K562 (cell line): Measurements from ENCODE around the gene ZNF485. TPM values are rescaled to one million over a fixed set of nuclear protein-coding genes. Genes with fewer than 3 reads are reported as not detected.

Experiments
- ATF3 ChIP-seq, 2 experiments: fragments of 450-650 bp in 1 of 2; sonication (generic) in 1 of 2; formaldehyde crosslinking in 1 of 2; IDR thresholded peaks in 1 of 2; conservative IDR thresholded peaks in 1 of 2; 2 replicates each; pipeline versions ENCODE4 v1.6.1 to v1.8.1; 2016 to 2023; ENCODE audit warnings: mild to moderate bottlenecking in 2 of 2, moderate library complexity in 2 of 2, inconsistent platforms in 1 of 2, missing genetic modification reagents in 1 of 2
- CCAR2 ChIP-seq: fragments of 200-400 bp; formaldehyde crosslinking; IDR thresholded peaks from 2 replicates; pipeline ENCODE4 v1.6.1; 2017; ENCODE audit warnings: mild to moderate bottlenecking, low read depth, low read length
- EP300 ChIP-seq: IDR thresholded peaks from 2 replicates; pipeline ENCODE4 v1.6.1; 2012; ENCODE audit warnings: low read length, improper control_type of control experiment
- ERF ChIP-seq: fragments of 450-650 bp; formaldehyde crosslinking; IDR thresholded peaks from 2 replicates; pipeline ENCODE4 v1.4.0; 2020; ENCODE audit warnings: mild to moderate bottlenecking, mixed read lengths
- ESRRB ChIP-seq: fragments of 250-450 bp; sonication (Bioruptor Pico); IDR thresholded peaks from 2 replicates; pipeline ENCODE4 v1.5.0; 2020; ENCODE audit warnings: mild to moderate bottlenecking, moderate library complexity, borderline replicate concordance
- GABPB1 ChIP-seq: sonication (generic); formaldehyde crosslinking; IDR thresholded peaks from 2 replicates; pipeline ENCODE4 v1.8.0; 2022; ENCODE audit warnings: mild to moderate bottlenecking, missing genetic modification reagents
- HDAC3 ChIP-seq: fragments of 450-650 bp; IDR thresholded peaks from 2 replicates; pipeline ENCODE4 v1.6.1; 2018; ENCODE audit warnings: borderline replicate concordance, mild to moderate bottlenecking, moderate library complexity; ENCODE audit not compliant: partially characterized antibody
- KDM4B ChIP-seq, 2 experiments: fragments of 450-650 bp in 1 of 2; sonication (generic) in 1 of 2; IDR thresholded peaks; 2 replicates each; pipeline ENCODE4 v1.6.1; 2016 to 2017; ENCODE audit warnings: borderline replicate concordance in 2 of 2, antibody characterized with exemption in 1 of 2, low read depth in 1 of 2, mild to moderate bottlenecking in 1 of 2
- NUFIP1 ChIP-seq: fragments of 450-650 bp; IDR thresholded peaks from 2 replicates; pipeline ENCODE4 v1.6.1; 2018; ENCODE audit not compliant: partially characterized antibody
- RREB1 ChIP-seq: fragments of 250-450 bp; sonication (Bioruptor Pico); IDR thresholded peaks from 2 replicates; pipeline ENCODE4 v1.4.0; 2020
- TAF1 ChIP-seq: IDR thresholded peaks from 2 replicates; pipeline ENCODE4 v1.6.1; 2011; ENCODE audit warnings: mild to moderate bottlenecking, low read length, moderate library complexity; ENCODE audit not compliant: insufficient read depth, control insufficient read depth, severe bottlenecking; ENCODE audit errors: extremely low read depth
- ZNF133 ChIP-seq: fragments of 250-450 bp; sonication (Bioruptor Pico); IDR thresholded peaks from 2 replicates; pipeline ENCODE4 v1.4.0; 2020; ENCODE audit warnings: mild to moderate bottlenecking
- ZNF280A ChIP-seq: fragments of 450-650 bp; IDR thresholded peaks from 2 replicates; pipeline ENCODE4 v1.6.1; 2018; ENCODE audit warnings: mild to moderate bottlenecking, low read depth; ENCODE audit not compliant: partially characterized antibody
- polyA plus RNA-seq, 8 experiments: library from polyadenylated mRNA; depleted of rRNA in 4 of 8; stranded (reverse) in 5 of 8; unstranded in 3 of 8; fragments of >200 nt; fragmentation: Nextera tagmentation in 2 of 8; fragmentation: Illumina TruSeq in 1 of 8; extraction: Ambion mirVana in 2 of 8; extraction: Trizol in 1 of 8; gene quantifications; 2 replicates each; pipeline versions ENCODE4 v1.2.1 to v1.2.3, GENCODE V29; 2011 to 2014; ENCODE audit warnings: inconsistent platforms in 1 of 8, missing spikeins in 1 of 8
- total RNA-seq, 7 experiments: library from RNA; depleted of rRNA in 6 of 7; stranded (reverse); fragments of >200 nt in 6 of 7; fragmentation: Illumina TruSeq in 2 of 7; extraction: Trizol in 2 of 7; gene quantifications; 2 replicates each; pipeline versions ENCODE4 v1.2.1 to v1.2.3, GENCODE V29; 2011 to 2021; ENCODE audit warnings: low replicate concordance in 1 of 7
- TF ChIP-seq, protein P1 (sequence below): sonication (generic); formaldehyde crosslinking; IDR thresholded peaks from 2 replicates; pipeline ENCODE4 v1.8.0; 2022; ENCODE audit warnings: mild to moderate bottlenecking, missing genetic modification reagents
- TF ChIP-seq, protein P2 (sequence below): fragments of 250-450 bp; sonication (Bioruptor Pico); IDR thresholded peaks from 2 replicates; pipeline ENCODE4 v1.5.0; 2020; ENCODE audit warnings: mild to moderate bottlenecking

Gene ZNF485
- total and polyA plus RNA-seq, 9 of the 15 experiments (the other 6 are each of a cell fraction or from before 2014, with no cell fraction given) = 8.0 to 18.7 (median 11.9) TPM

DNA sequence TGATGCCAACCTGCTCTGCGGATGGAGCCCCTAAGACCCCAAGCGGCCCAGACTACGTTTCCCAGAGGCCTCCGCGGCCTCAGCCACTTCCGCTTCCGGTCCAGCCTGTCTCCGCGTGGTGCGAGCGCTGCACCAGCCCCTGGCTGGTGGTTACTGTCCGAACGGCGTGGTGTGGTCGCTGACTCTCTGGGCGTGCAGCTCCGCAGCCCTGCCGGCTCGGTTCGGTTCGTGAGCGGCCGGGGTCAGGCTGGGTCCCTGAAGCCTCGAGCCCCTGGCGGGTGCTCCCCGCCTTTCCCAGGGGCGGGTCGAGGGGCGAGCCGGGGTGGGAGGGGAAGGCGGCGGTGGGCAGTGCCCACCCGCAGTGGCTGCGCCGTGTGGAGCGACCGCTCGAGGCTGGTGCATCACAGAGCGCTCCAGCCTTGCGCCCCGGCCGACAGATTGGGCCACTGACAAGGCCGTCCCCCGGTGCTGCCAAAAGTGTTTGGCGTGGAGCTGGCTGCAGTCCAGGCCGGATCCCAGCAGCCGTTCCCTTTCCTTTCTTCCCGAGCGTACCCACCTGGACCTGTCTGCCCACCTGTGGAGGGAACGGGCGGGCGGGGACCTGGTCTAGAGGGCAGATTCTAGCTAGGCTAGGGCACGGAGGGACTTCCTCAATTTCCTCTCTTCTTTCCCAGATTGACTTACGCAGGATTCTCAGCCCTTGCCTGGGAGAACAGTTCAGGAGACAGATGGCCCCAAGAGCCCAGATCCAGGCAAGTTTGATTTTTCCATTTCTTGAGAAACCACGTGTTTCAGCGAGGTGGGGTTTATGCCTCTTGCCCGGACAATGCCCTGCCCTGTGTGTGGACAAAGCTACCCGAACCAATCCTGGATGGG, at the start of gene ZNF485 (continued):
- TF ChIP-seq ATF3 (IDR thresholded peaks at IDR 0.05) = no peak
- TF ChIP-seq ATF3 (CRISPR knock-in tag; conservative IDR thresholded peaks at IDR 0.05) = no peak
- TF ChIP-seq, protein P1, sequence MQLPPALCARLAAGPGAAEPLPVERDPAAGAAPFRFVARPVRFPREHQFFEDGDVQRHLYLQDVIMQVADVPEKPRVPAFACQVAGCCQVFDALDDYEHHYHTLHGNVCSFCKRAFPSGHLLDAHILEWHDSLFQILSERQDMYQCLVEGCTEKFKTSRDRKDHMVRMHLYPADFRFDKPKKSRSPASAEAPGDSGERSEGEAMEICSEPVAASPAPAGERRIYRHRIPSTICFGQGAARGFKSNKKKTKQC (CRISPR knock-in tag) = no peak; the same call in 1 of the 2 replicates
- TF ChIP-seq TAF1 = peak; percentile 53
- TF ChIP-seq ZNF280A = no peak
- TF ChIP-seq HDAC3 = no peak
- no peak for TF ChIP-seq EP300
- no peak for TF ChIP-seq ERF (CRISPR knock-in tag)
- TF ChIP-seq NUFIP1 = no peak
- TF ChIP-seq, protein P2, sequence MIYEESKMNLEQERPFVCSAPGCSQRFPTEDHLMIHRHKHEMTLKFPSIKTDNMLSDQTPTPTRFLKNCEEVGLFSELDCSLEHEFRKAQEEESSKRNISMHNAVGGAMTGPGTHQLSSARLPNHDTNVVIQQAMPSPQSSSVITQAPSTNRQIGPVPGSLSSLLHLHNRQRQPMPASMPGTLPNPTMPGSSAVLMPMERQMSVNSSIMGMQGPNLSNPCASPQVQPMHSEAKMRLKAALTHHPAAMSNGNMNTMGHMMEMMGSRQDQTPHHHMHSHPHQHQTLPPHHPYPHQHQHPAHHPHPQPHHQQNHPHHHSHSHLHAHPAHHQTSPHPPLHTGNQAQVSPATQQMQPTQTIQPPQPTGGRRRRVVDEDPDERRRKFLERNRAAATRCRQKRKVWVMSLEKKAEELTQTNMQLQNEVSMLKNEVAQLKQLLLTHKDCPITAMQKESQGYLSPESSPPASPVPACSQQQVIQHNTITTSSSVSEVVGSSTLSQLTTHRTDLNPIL (CRISPR knock-in tag) = no peak
- TF ChIP-seq RREB1 = no peak
- peak in 1 of 2 experiments; percentile 93; a peak in 2 of 4 replicates for TF ChIP-seq KDM4B (IDR thresholded peaks at IDR 0.05; ENCODE audit: borderline replicate concordance in 2 of 2, low read depth in 1 of 2)
- peak; percentile 99 for TF ChIP-seq GABPB1
- TF ChIP-seq ZNF133 = no peak
- TF ChIP-seq CCAR2 = no peak
- no peak for TF ChIP-seq ESRRB (CRISPR knock-in tag)
